HG03457 (cell line): ENCODE data around the gene IGSF5.
"Not testable (repeated sequence)": the region's sequence is repeated elsewhere in the genome, so short reads cannot be mapped to it uniquely, and the experiment has no call there.

Source experiments
- ATAC-seq: cut with Tn5 transposase; IDR thresholded peaks from one replicate; pipeline ENCODE4 v1.9.1; 2021; ENCODE audit warnings: moderate number of reproducible peaks; ENCODE audit not compliant: unreplicated experiment

IGSF5 gene

GRCh38 chr21:39737376-39738000 is 7.5 kb upstream of the IGSF5 start:
- ATAC-seq, result no peak

GRCh38 chr21:39738566-39738965 is 6.4 kb upstream of the IGSF5 start:
- no peak for ATAC-seq

GRCh38 chr21:39739531-39739930 is 5.5 kb upstream of the IGSF5 start:
- not testable (repeated sequence) for ATAC-seq

DNA sequence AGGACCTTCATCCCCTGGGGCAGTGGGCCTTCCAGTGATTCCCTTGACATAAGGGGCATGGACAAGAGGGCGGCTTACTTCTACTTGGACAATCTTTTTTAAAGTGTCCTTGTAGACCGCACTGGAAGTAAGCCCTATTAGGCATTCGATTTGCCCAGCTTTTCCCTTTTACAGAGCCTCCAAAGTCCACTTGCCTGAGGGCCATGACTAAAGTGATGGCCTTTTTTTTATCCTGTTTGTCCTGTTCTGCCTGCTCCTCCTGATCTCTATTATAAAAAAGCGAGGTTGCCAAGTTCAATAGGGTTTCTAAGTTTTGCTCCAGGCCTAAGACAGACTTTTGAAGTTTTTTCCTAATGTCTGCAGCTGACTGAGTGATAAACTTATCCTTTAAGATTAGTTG is 2.4 kb upstream of the IGSF5 start:
- not testable (repeated sequence) for ATAC-seq

DNA sequence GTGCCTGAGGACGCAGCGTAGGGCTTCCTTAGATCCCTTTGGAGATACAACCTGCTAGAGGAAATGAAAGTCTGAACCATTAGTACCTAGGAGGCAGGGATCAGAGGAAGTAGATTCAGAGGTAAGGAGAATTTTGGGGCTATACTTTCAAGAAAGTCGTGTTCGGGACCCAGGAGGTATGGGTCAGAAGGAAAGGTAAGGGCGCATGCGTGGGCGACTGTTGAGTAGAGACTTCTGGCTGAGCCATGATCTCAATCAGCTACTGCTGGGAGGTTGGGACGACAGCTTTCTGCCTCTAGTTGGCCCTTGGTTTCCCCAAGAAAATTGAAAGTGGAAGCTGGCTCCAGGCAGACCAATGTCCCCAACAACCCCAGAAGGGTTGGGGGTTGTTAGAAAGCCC is 349 bp downstream of the IGSF5 start:
- ATAC-seq, result not testable (repeated sequence)

DNA sequence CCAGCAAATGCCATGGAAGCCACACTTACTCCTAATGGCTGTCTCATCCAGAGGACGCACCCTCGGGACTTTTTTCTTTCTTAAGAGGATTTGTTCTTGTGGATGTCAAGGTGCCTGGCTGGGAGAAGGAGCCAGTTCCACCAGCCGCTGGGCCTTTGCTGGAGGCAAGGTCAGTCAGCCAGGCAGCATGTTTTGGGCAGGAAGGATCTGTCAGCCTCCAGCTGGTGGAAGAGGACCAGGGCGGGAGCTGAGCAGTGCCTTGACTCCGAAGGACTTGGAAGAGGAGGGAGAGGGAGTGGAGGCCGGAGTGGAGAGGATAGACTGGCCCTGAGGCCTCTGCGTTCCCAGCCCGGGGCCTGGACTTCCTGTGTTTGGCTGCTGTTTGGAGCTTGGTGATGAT is 5.7 kb downstream of the IGSF5 start:
- no peak for ATAC-seq

GRCh38 chr21:39754811-39755210 is 9.8 kb downstream of the IGSF5 start:
- ATAC-seq, result no peak

GRCh38 chr21:39756285-39756684 is 11.3 kb downstream of the IGSF5 start:
- ATAC-seq, result no peak

GRCh38 chr21:39763272-39763970 is 18.4 kb downstream of the IGSF5 start:
- no peak for ATAC-seq

- no peak for ATAC-seq
These were observed 29.2 kb downstream of the IGSF5 start for GRCh38 chr21:39774227-39774626.

- no peak for ATAC-seq
These were observed 30.8 kb downstream of the IGSF5 start for GRCh38 chr21:39775816-39776215.

- ATAC-seq, result no peak
These were observed 31.6 kb downstream of the IGSF5 start for GRCh38 chr21:39776589-39776988.

- ATAC-seq, result no peak
These were observed 36.3 kb downstream of the IGSF5 start for GRCh38 chr21:39781331-39781730.

DNA sequence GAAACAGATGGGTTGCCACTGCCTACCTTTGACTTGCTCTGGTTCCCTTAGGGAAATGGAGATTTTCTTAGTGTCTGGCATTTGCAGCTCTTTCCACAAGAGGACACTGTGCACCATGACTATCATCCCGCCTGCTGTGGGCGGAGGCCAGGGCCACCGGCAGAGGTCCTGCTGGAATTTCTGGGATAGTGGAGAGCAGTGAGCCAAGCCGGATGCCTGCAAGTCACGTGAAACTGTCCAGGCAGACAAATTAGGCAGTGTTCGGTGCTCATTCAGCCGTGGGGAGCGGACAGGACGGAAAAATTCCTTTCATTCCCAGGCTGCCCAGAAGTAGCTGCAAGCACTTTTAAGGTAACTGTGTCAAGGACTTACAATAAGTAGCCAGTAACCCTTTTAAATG is 43.4 kb downstream of the IGSF5 start:
- no peak for ATAC-seq

DNA sequence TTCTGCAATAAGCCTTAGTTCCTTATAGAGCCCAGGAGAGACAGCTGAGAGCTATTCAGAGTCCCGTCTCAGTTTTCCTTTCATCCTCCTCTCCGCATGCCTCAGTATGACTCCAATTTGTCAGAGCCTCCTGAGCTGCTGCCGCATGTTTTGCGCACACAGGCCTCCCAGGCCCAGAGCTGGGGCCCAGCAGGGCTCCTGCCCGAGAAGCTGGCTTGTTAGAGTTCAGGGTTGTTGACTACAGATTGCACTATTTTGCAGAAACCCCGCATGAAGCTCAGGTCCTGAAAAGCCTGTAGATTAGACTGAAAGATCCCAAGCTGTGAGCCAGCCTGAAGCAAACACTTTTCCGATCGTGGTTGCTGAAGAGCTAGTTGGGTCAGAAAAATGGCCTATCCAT is 51.5 kb downstream of the IGSF5 start:
- no peak for ATAC-seq

GRCh38 chr21:39799178-39799577 is 54.2 kb downstream of the IGSF5 start:
- no peak for ATAC-seq

- no peak for ATAC-seq
These were observed 55.3 kb downstream of the IGSF5 start for GRCh38 chr21:39800311-39800710.

DNA sequence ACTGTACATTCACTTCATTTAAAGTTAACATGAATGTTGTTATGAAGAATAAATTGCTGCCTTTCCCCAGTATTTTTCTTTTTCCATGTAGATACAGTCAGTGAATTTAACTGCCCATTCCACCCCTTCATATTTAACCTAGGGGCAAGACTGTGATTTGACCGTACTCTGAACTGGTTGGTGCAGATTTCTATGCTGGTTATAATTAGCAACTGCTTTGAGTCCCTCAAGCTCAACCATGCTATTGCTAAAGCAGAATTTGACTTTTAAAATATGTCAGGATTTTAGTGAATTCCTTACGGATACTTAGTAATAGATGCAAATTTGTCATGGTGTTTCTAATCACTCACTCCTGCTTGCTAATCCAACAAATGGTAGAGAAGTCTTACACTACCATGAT is 57.2 kb downstream of the IGSF5 start:
- no peak for ATAC-seq

DNA sequence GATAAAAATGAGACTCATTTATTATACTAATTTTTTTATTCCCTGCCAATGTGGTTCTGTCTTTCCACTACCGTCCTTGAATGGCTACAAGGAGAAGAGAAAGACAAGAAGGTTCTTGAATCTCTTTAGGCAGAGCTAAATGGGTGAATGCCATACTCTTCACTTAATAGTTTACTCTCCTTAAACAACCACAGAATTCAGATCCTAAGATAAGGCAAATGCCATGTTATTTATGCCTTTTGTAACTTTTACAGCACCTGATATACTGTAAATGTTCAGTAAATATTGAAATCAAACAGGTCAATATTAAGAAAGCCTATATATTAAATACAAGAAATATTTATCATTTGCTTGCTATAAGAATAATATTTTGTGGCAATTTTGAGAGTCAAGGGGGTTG is 58.4 kb downstream of the IGSF5 start:
- no peak for ATAC-seq

GRCh38 chr21:39804240-39804639 is 59.3 kb downstream of the IGSF5 start:
- ATAC-seq, result no peak

DNA sequence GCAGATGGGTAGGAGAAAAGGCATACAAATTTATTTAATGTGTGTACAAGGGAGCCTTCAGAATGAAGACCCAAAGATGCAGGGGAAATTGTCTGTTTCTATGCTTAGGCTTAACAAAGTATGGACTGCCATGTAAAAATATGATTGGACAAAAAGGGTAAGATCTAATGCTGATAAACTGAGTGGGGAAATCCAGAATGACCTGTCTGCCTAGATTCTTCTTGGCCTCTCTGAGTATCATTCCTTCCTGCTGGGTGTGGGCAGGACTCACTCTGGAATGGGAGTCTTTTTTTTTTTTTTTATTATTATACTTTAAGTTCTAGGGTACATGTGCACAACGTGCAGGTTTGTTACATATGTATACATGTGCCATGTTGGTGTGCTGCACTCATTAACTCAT is 61.0 kb downstream of the IGSF5 start:
- no peak for ATAC-seq

DNA sequence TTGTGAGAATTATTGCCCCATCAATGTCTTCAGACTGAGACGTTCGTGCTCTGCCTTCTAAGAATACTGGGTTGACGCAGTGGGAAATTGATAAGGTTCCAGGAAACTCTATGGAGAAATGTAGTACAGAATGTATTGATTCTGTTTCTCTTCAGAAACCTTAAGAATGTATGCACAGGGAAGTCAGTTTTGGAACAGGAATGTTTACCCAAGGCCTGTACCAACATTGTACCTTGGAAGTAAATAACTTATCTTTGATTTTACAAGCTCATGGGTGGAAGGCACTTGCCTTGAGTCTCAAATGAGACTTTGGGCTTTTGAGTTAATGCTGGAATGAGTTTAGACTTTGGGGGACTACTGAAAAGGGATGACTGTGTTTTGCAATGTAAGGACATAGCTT is 62.8 kb downstream of the IGSF5 start:
- ATAC-seq, result no peak

GRCh38 chr21:39809936-39810335 is 65.0 kb downstream of the IGSF5 start:
- no peak for ATAC-seq
